ENCODE data around the gene PROCA1. TPM values are rescaled to one million over a fixed set of nuclear protein-coding genes. Genes with fewer than 3 reads are reported as not detected.

Gene PROCA1
- total RNA-seq, 2 donors from 2014 or later = 0.94 to 1.4 TPM

DNA sequence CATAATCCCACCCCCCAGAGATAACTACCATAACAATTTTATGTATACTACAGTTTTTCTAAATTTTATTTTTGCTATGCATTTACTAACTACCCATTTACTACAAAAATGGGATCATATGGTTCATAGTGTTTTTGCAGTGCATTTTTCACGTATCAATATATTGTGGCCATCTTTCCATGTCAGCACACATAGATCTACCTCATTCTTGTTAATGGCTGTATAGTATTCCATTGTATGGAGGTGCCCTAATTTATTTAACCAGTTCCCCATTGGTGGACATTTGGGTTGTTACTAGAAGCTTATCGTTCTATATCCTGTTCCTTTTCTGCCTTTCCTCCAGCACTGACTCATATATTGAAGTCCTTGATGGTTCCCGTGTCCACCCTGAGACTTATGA is 22.7 kb downstream of the PROCA1 start:
- no peak overlapping the region for H3K4me3 ChIP-seq
- no peak overlapping the region for H3K27ac ChIP-seq
- no peaks in the 10 kb centered on the region for H3K27me3 ChIP-seq
- no peak for DNase-seq (ENCODE audit: low spot score)
- no peaks in the 10 kb centered on the region for H3K4me1 ChIP-seq
- H3K9me3 ChIP-seq = no peaks in the 10 kb centered on the region
- TF ChIP-seq CTCF (IDR thresholded peaks at IDR 0.05) = no peak
- H3K36me3 ChIP-seq = peaks cover 98% of the 10 kb centered on the region

GRCh38 chr17:28688481-28688880 is 23.2 kb downstream of the PROCA1 start:
- no peak for DNase-seq (ENCODE audit: low spot score)
- Histone ChIP-seq H3K36me3 (peaks cover 98% of the 10 kb centered on the region), H3K27ac (no peak overlapping the region), H3K4me3 (no peak overlapping the region), H3K9me3 (no peaks in the 10 kb centered on the region), H3K27me3 (no peaks in the 10 kb centered on the region), H3K4me1 (no peaks in the 10 kb centered on the region)
- TF ChIP-seq CTCF (IDR thresholded peaks at IDR 0.05) = no peak

DNA sequence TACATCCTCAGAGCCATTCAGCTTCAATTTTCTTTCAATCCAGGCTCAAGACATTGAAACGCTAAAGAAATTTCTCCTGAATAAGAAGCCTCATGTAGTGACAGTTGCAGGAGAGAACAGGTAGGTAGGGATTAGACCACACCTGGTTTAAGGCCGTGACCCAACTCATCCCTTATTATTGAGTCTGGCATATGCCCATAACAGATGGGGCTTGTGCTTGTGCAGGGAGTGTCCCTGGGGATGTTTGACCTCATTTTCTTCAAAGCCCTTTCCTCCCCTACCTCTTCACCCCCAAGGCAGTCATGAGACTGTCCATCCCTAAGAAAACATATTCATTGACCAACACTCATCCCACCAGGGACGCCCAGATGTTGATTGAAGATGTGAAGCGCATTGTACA is 25.4 kb downstream of the PROCA1 start:
- TF ChIP-seq CTCF (IDR thresholded peaks at IDR 0.05) = no peak
- Histone ChIP-seq H3K27me3 (no peaks in the 10 kb centered on the region), H3K4me3 (no peak overlapping the region), H3K36me3 (peaks cover 100% of the 10 kb centered on the region), H3K9me3 (no peaks in the 10 kb centered on the region), H3K4me1 (no peaks in the 10 kb centered on the region), H3K27ac (no peak overlapping the region)
- DNase-seq (ENCODE audit: low spot score) = no peak

DNA sequence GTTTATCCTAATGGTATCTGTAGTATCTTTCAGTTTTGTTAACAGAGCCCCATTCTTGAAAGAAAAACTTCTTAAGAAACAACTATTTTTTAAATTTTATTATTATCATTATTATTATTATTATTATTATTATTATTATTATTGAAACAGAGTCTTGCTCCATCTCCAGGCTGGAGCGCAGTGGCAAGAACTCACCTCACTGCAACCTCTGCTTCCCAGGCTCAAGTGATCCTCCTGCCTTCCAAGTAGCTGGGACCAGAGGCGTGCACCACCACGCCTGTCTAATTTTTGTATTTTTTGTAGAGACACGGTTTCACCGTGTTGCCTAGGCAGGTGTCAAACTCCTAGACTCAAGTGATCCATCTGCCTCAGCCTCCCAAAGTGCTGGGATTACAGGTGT is 26.3 kb downstream of the PROCA1 start:
- H3K27ac ChIP-seq = no peak overlapping the region
- no peak overlapping the region for H3K4me3 ChIP-seq
- H3K36me3 ChIP-seq = peaks cover 99% of the 10 kb centered on the region
- TF ChIP-seq CTCF (IDR thresholded peaks at IDR 0.05) = no peak
- H3K4me1 ChIP-seq = no peaks in the 10 kb centered on the region
- H3K9me3 ChIP-seq = no peaks in the 10 kb centered on the region
- no peaks in the 10 kb centered on the region for H3K27me3 ChIP-seq
- DNase-seq (ENCODE audit: low spot score) = no peak

- H3K4me1 ChIP-seq = no peaks in the 10 kb centered on the region
- peak in 1 of 2 donors; percentile 39 for TF ChIP-seq CTCF (IDR thresholded peaks at IDR 0.05)
- H3K27me3 ChIP-seq = no peaks in the 10 kb centered on the region
- peaks cover 99% of the 10 kb centered on the region for H3K36me3 ChIP-seq
- H3K27ac ChIP-seq = no peak overlapping the region
- H3K9me3 ChIP-seq = no peaks in the 10 kb centered on the region
- no peak overlapping the region for H3K4me3 ChIP-seq
- DNase-seq (ENCODE audit: low spot score) = no peak
These were observed 26.7 kb downstream of the PROCA1 start for GRCh38 chr17:28684963-28685362.

GRCh38 chr17:28682655-28683054 is 29.0 kb downstream of the PROCA1 start:
- TF ChIP-seq CTCF (IDR thresholded peaks at IDR 0.05) = no peak
- H3K4me3 ChIP-seq = no peak overlapping the region

More at GRCh38 chr17:28682655-28683054, 29.0 kb downstream of the PROCA1 start:
- no peak for DNase-seq (ENCODE audit: low spot score)
- Histone ChIP-seq H3K27ac (no peak overlapping the region), H3K36me3 (peaks cover 99% of the 10 kb centered on the region), H3K9me3 (no peaks in the 10 kb centered on the region), H3K4me1 (no peaks in the 10 kb centered on the region), H3K27me3 (no peaks in the 10 kb centered on the region)

Measured in right atrium auricular region (tissue), 2 donors.